Smooth muscle cell (in vitro differentiated cells): ENCODE data around the gene WDR88. TPM values are rescaled to one million over a fixed set of nuclear protein-coding genes. Genes with fewer than 3 reads are reported as not detected.
A peak's percentile ranks its signal among the peaks of the same experiment; 100 is the strongest.

Source experiments
- DNase-seq: peaks from one replicate; lab custom pipeline; 2025; ENCODE audit not compliant: unreplicated experiment; lab: John Stamatoyannopoulos, UW
- H2AFZ ChIP-seq: fragments of 200-600 bp; sonication (generic); 2 replicates; pipeline ENCODE4 v1.6.0; 2016; ENCODE audit warnings: antibody characterized with exemption, low read depth, mild to moderate bottlenecking
- H3F3A ChIP-seq: fragments of 200-600 bp; sonication (generic); 2 replicates; pipeline ENCODE4 v1.6.0; 2017; ENCODE audit warnings: antibody characterized with exemption, low read depth
- H3K27ac ChIP-seq: fragments of 200-600 bp; sonication (generic); 2 replicates; pipeline ENCODE4 v1.5.1; 2016; ENCODE audit warnings: low read depth, mild to moderate bottlenecking
- H3K27me3 ChIP-seq: fragments of 200-600 bp; sonication (generic); 2 replicates; pipeline ENCODE4 v1.6.1; 2016; ENCODE audit warnings: low read depth, mild to moderate bottlenecking
- H3K36me3 ChIP-seq: fragments of 200-600 bp; sonication (generic); 2 replicates; pipeline ENCODE4 v1.5.1; 2016; ENCODE audit warnings: low read depth
- H3K4me1 ChIP-seq: fragments of 200-600 bp; sonication (generic); 2 replicates; pipeline ENCODE4 v1.5.1; 2016; ENCODE audit warnings: low read depth
- H3K4me2 ChIP-seq: fragments of 200-600 bp; sonication (generic); 2 replicates; pipeline ENCODE4 v1.6.0; 2016; ENCODE audit warnings: mild to moderate bottlenecking
- H3K4me3 ChIP-seq: fragments of 200-600 bp; sonication (generic); 2 replicates; pipeline ENCODE4 v1.5.1; 2016; ENCODE audit warnings: mild to moderate bottlenecking
- H3K79me2 ChIP-seq: fragments of 200-600 bp; sonication (generic); 2 replicates; pipeline ENCODE4 v1.6.0; 2016; ENCODE audit warnings: low read depth, mild to moderate bottlenecking
- H3K9ac ChIP-seq: fragments of 200-600 bp; sonication (generic); 2 replicates; pipeline ENCODE4 v1.6.0; 2016; ENCODE audit warnings: low read depth
- H3K9me3 ChIP-seq: fragments of 200-600 bp; sonication (generic); replicated peaks from 2 replicates; pipeline ENCODE4 v1.5.1; 2016; ENCODE audit warnings: low read depth
- H4K20me1 ChIP-seq: fragments of 200-600 bp; sonication (generic); 2 replicates; pipeline ENCODE4 v1.6.0; 2016; ENCODE audit warnings: low read depth
- CTCF ChIP-seq: fragments of 200-600 bp; sonication (generic); IDR thresholded peaks from 2 replicates; pipeline ENCODE4 v1.5.1; 2017; ENCODE audit warnings: borderline replicate concordance, mild to moderate bottlenecking, antibody characterized with exemption; ENCODE audit not compliant: insufficient read depth, poor library complexity, severe bottlenecking
- WGBS: methylation state at CpG from one replicate; pipeline ENCODE4 v1.1.7; 2016; ENCODE audit warnings: low lambda C conversion rate; 5-methylcytosine and 5-hydroxymethylcytosine counted together
- polyA plus RNA-seq: library from polyadenylated mRNA; unstranded; fragments of >200 nt; fragmentation: Nextera tagmentation; extraction: Ambion mirVana; gene quantifications from 2 replicates; pipeline ENCODE4 v1.2.1, GENCODE V29; 2016
- total RNA-seq: library from RNA; depleted of rRNA; stranded (reverse); fragments of >200 nt; gene quantifications from 2 replicates; pipeline ENCODE4 v1.2.3, GENCODE V29; 2014

Gene WDR88
- total and polyA plus RNA-seq, 2 experiments from 2014 or later: not detected

- Histone ChIP-seq H3K9me3 (no peaks in the 10 kb centered on the region), H2AFZ (no peak overlapping the region), H3K4me3 (no peak overlapping the region), H3K27ac (no peak overlapping the region), H3K79me2 (no peaks in the 10 kb centered on the region), H3K9ac (no peak overlapping the region), H3K36me3 (no peaks in the 10 kb centered on the region), H3K4me2 (no peak overlapping the region), H3K4me1 (no peaks in the 10 kb centered on the region), H4K20me1 (no peaks in the 10 kb centered on the region), H3F3A (no peaks in the 10 kb centered on the region), H3K27me3 (peaks cover 5% of the 10 kb centered on the region)
- 66% methylated on average over 12 of the region's 12 CpGs for WGBS
- no peak for TF ChIP-seq CTCF
- no peak for DNase-seq
Observed at GRCh38 chr19:33216198-33216830, 84.4 kb downstream of the WDR88 start.

- Histone ChIP-seq H3K79me2 (no peaks in the 10 kb centered on the region), H3K4me3 (no peak overlapping the region), H3K4me1 (no peaks in the 10 kb centered on the region), H3K9me3 (no peaks in the 10 kb centered on the region), H3K27ac (no peak overlapping the region), H3F3A (no peaks in the 10 kb centered on the region), H4K20me1 (no peaks in the 10 kb centered on the region), H3K9ac (no peak overlapping the region), H3K36me3 (no peaks in the 10 kb centered on the region), H3K4me2 (no peak overlapping the region), H3K27me3 (peaks cover 10% of the 10 kb centered on the region), H2AFZ (no peak overlapping the region)
- TF ChIP-seq CTCF: no peak
- WGBS: 85% methylated on average over 8 of the region's 8 CpGs
- no peak for DNase-seq
Observed at GRCh38 chr19:33217881-33218280, 86.0 kb downstream of the WDR88 start.

- Histone ChIP-seq H3K9ac (no peak overlapping the region), H2AFZ (no peak overlapping the region), H3K36me3 (no peaks in the 10 kb centered on the region), H4K20me1 (no peaks in the 10 kb centered on the region), H3K9me3 (no peaks in the 10 kb centered on the region), H3K27me3 (peaks cover 22% of the 10 kb centered on the region), H3F3A (no peaks in the 10 kb centered on the region), H3K4me3 (no peak overlapping the region), H3K79me2 (no peaks in the 10 kb centered on the region), H3K4me1 (no peaks in the 10 kb centered on the region), H3K27ac (no peak overlapping the region), H3K4me2 (no peak overlapping the region)
- TF ChIP-seq CTCF: peak; percentile 11
- DNase-seq: no peak
- 63% methylated on average over 12 of the region's 12 CpGs for whole genome bisulfite sequencing
Observed at GRCh38 chr19:33219261-33219815, 87.4 kb downstream of the WDR88 start.

GRCh38 chr19:33220115-33220514, 88.2 kb downstream of the WDR88 start:
- no peaks in the 10 kb centered on the region for H3K79me2 ChIP-seq
- 95% methylated on average over 17 of the region's 18 CpGs for WGBS
- no peak for TF ChIP-seq CTCF

More at GRCh38 chr19:33220115-33220514, 88.2 kb downstream of the WDR88 start:
- H3K4me3 ChIP-seq: no peak overlapping the region
- no peaks in the 10 kb centered on the region for H4K20me1 ChIP-seq
- no peak for DNase-seq
- H3K27me3 ChIP-seq: peaks cover 30% of the 10 kb centered on the region
- H3K36me3 ChIP-seq: no peaks in the 10 kb centered on the region
- no peaks in the 10 kb centered on the region for H3F3A ChIP-seq
- no peaks in the 10 kb centered on the region for H3K4me1 ChIP-seq
- no peak overlapping the region for H3K27ac ChIP-seq
- no peak overlapping the region for H3K9ac ChIP-seq
- H3K9me3 ChIP-seq: no peaks in the 10 kb centered on the region
- H3K4me2 ChIP-seq: no peak overlapping the region
- H2AFZ ChIP-seq: no peak overlapping the region
